ENCODE measurements around the gene PRR22. TPM values are rescaled to one million over a fixed set of nuclear protein-coding genes. Genes with fewer than 3 reads are reported as not detected.

Gene PRR22
- total and polyA plus RNA-seq, 9 of the 15 experiments (the other 6 are each of a cell fraction or from before 2014, with no cell fraction given), result 0.03 to 12.0 (median 2.0) TPM; not detected in 1

DNA sequence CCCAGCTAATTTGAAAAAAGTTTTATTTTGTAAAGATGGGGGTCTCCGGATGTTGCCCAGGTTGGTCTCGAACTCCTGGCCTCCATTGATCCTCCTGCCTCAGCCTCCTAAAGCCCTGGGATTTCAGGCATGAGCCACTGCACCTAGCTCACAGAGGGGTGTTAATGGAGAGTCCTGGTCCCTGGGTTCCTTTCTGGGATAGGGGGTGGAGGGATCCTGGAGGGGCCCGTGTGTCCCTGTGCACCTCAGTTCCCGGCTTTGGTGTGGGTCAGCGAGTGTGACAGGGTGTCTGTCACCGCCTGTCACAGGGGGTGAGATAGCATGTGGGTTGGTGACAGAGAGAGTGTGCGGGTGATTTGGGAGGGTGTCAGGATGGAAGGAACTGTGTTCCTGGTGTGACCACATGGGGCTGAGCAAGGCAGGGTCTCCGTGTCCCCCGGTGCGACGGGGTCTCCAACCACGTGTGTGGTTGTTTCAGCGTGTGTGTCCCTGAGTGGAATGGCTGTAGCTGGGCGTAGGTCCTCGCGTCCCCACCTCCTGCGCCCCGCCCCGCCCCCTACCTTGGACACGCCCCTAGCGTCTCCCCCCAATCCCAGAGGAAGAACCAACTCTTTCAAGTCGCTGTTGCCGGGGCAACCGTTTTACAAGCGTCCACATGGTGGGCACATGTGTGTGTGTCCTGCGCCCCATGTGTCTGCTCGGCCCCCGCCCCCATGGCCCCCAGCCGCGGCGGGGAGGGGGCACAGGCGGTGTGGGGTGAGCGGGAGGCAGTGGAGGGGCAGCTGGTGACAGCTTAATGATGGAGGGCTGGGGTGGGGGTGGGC lies 17.5 kb upstream of the PRR22 start (continued):
- no peak for TF ChIP-seq RNF219 (CRISPR knock-in tag; IDR thresholded peaks at IDR 0.05)
- TF ChIP-seq KAT2B (IDR thresholded peaks at IDR 0.05; ENCODE audit: low read depth, low read length), result no peak
- TF ChIP-seq HNRNPH1 (optimal IDR thresholded peaks at IDR 0.05; ENCODE audit: low read depth, low read length), result no peak
- TF ChIP-seq CEBPZ (IDR thresholded peaks at IDR 0.05; ENCODE audit: borderline replicate concordance, low read depth, low read length), result no peak
- no peak for TF ChIP-seq E2F8 (IDR thresholded peaks at IDR 0.05; ENCODE audit: low read depth, partially characterized antibody)
- no peak for TF ChIP-seq SREBF1 (IDR thresholded peaks at IDR 0.05; ENCODE audit: borderline replicate concordance, low read depth, low read length)
- TF ChIP-seq HDAC6 (IDR thresholded peaks at IDR 0.05; ENCODE audit: low read depth, low read length), result no peak
- no peak for TF ChIP-seq SETDB1 (IDR thresholded peaks at IDR 0.05; ENCODE audit: low read length)
- no peak for TF ChIP-seq IRF2 (CRISPR knock-in tag; IDR thresholded peaks at IDR 0.05)
- TF ChIP-seq CHCHD3 (CRISPR knock-in tag; IDR thresholded peaks at IDR 0.05), result no peak
- TF ChIP-seq SRSF3 (IDR thresholded peaks at IDR 0.05; ENCODE audit: insufficient read depth, low read length), result no peak

Data from K562 (cell line).